GM19455 (cell line): ENCODE data around the gene AUH.

ENCODE experiments used
- ATAC-seq: cut with Tn5 transposase; IDR thresholded peaks from one replicate; pipeline ENCODE4 v1.9.1; 2021; ENCODE audit not compliant: unreplicated experiment

AUH gene

DNA sequence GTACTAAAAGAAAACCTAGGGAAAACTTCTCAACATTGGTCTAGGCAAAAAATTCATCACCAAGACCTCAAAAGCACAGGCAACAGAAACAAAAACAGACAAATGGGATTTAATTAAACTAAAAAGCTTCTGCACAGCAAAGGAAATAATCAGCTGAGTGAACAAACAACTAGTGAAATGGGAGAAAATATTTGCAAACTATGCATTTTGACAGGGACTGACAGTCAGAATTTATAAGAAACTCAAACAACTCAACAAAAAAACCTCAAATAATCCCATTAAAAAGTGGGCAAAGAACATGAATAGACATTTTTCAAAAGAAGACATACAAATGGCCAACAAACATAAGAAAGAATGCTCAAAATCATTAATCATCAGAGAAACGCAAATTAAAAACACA is 189.4 kb downstream of the AUH start:
- ATAC-seq = no peak

DNA sequence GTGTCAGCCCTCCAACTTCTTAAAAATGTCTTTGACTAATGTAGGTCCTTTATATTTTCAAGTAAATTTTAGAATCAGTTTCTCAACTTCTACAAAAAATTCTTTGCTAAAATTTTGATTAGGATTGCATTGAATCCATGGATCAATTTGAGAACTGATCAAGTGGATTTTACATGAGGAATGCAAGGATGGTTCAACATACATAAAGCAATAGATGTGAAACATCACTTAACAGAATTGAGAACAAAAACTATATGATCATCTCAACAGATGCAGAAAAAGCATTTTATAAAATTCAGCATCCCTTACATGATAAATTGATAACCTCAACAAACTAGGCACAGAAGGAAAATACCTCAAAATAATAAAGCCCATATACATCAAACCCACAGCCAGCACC is 190.8 kb downstream of the AUH start:
- no peak for ATAC-seq

DNA sequence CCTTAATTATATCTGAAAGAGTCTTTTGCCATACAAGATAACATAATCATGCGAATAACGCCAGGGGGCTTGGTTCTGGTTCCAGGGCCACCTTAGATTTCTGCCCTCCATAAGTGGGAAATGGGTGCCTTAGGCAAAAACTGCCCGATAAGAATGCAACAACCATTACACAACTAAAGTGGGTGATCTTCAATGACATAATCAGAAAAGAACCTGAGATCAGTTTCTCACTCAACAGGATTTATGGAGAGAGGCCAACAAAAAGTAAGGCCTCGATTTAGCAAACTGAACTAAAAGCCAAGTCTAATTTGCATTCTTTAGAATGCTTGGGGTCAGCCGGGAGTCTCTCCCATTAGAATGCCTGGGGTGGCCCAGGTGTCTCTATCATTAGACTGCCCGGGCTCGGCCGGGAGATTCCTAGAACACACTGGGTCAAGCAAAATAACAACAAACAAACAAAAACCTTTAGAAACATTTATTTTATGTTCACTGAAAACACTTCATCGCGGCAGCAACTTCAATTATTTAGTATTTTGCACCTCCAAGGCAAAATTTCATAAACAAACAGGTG is 194.8 kb downstream of the AUH start:
- ATAC-seq = no peak

DNA sequence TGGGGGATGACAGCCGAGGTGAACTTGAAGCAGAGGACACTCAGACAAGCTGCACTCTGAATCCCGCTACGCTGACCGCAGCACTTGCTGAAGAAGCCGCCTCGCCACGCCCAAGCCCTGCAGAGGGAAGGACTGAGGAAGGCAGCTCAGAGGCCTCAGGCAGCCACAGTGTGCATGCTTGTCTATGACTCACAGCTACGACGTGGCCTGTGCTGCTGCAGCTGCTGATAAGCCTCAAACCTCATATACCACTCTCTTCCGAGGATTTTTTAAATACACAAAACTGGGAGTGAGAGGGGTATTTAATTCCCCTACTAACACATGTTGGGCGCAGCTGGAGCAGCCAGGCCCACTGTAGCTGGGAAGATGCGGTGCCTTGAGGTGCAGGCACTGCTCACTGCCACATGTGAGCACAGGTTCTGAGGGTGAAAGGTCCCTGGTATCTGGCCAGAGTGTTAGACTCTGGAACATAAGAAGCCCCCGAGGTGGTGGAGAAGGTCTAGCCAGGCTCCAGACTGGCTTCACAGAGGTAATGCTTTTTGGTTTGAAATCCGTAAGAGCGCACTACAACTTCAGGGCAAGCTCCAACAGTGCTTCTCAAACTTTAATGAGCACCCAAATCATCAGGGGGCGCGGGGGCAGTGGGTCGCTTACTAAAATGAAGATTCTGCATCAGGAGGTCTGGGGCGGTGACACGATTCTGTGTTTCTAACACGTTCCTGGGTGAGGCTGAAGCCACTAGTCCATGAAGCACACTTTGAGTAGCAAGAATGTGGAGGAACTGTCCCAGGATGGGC is 196.8 kb downstream of the AUH start:
- no peak for ATAC-seq
